ENCODE results near the gene UTS2R.
"Not testable (repeated sequence)": the region's sequence is repeated elsewhere in the genome, so short reads cannot be mapped to it uniquely, and the experiment has no call there.

Gene UTS2R

DNA sequence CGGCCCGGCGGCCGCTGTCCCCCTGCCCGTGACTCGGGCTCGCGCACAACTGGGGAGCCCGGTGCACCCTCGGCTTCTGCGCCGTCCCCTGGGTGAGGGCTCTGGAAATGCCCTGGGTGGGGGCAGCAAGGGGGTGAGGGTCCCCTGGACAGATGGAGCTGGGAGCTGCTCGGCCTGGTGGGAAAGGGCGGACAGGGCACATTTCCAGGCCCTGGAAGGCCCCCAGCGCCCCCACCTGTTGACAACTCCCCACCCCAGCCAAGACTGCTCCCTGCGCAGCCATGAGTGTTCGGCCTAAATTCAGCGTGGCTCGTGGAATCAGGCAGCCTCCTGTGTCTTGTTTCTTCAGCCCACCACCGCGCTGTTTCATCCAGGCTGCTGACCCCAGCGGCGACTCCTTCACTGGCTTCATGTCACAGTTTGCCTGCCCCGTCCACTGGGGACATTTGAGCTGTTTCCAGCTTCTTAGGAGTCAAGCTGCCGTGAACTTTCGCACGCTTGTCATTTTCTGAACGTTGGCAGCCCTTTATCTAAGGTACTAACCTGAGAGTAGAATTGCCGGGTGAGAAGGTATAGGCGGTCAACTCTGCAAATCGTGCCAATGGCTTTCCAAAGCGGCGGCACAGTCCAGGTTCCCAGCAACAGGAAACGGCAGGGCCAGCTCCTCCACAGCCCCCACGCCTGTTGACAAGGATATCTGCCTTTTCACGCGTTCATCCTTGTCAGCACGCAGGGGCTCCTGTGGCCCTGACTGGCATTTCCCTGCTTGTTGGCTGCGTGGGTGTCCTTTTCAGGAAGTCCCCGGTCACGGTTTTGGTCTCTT lies 895 bp downstream of the UTS2R start:
- no peak for TF ChIP-seq ZNF274 (IDR thresholded peaks at IDR 0.05; ENCODE audit: low read depth, low read length)
- peak overlapping the region; percentile 25; the same call in 1 of the 2 replicates for H3K4me3 ChIP-seq (ENCODE audit: low read length)

DNA sequence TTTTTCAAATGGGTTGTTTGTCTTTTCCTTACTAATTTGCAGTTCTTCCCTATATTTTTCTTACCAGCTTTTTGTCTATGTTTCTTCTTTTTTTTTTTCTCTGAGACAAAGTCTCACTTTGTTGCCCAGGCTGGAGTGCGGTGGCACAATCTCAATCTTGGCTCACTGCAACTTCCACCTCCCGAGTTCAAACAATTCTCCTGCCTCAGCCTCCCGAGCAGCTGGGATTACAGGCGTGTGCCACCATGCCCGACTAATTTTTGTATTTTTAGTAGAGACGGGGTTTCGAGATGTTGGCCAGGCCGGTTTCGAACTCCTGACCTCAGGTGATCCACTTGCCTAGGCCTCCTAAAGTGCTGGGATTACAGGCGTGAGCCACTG lies 1.5 kb downstream of the UTS2R start:
- not testable (repeated sequence) for H3K4me3 ChIP-seq (ENCODE audit: low read length)

DNA sequence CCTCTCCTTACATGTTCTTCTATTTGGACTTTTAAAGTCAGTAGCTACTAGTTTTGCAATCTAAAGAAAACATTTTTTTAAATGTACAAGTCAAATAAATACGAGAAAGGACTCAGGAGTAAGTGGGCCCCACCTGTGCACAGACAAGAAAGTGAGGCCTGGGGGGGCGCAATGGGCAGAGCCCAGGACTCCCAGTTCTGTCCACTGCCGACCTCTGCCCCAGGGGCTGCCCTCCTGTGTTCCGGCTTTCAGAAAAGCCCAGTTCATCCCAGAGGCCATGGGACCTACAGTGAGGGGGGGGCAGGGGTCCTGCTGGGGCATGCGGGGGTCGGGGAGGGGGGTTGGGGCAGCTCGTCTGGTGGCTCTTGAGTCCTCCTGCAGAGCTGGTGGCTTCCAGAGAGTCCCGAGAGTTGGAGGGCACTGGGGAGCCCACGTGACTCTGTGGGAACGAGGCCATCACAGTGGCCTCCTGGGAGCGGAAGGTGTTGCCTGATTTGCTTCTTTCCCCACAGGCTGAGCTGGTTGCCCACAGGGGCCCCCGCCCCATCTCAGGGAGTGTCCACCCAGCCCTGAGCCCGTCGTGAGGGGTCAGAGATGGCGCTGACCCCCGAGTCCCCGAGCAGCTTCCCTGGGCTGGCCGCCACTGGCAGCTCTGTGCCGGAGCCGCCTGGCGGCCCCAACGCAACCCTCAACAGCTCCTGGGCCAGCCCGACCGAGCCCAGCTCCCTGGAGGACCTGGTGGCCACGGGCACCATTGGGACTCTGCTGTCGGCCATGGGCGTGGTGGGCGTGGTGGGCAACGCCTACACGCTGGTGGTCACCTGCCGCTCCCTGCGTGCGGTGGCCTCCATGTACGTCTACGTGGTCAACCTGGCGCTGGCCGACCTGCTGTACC lies 2.4 kb downstream of the UTS2R start:
- no peak for TF ChIP-seq ZNF274 (IDR thresholded peaks at IDR 0.05; ENCODE audit: low read depth, low read length)
- no peak overlapping the region for H3K4me3 ChIP-seq (ENCODE audit: low read length)

DNA sequence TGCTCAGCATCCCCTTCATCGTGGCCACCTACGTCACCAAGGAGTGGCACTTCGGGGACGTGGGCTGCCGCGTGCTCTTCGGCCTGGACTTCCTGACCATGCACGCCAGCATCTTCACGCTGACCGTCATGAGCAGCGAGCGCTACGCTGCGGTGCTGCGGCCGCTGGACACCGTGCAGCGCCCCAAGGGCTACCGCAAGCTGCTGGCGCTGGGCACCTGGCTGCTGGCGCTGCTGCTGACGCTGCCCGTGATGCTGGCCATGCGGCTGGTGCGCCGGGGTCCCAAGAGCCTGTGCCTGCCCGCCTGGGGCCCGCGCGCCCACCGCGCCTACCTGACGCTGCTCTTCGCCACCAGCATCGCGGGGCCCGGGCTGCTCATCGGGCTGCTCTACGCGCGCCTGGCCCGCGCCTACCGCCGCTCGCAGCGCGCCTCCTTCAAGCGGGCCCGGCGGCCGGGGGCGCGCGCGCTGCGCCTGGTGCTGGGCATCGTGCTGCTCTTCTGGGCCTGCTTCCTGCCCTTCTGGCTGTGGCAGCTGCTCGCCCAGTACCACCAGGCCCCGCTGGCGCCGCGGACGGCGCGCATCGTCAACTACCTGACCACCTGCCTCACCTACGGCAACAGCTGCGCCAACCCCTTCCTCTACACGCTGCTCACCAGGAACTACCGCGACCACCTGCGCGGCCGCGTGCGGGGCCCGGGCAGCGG lies 3.2 kb downstream of the UTS2R start:
- no peak overlapping the region for H3K4me3 ChIP-seq (ENCODE audit: low read length)
- TF ChIP-seq ZNF274 (IDR thresholded peaks at IDR 0.05; ENCODE audit: low read depth, low read length) = no peak

GRCh38 chr17:82375359-82376041 lies 3.9 kb downstream of the UTS2R start:
- no peak for TF ChIP-seq ZNF274 (IDR thresholded peaks at IDR 0.05; ENCODE audit: low read depth, low read length)
- H3K4me3 ChIP-seq (ENCODE audit: low read length) = no peak overlapping the region

DNA sequence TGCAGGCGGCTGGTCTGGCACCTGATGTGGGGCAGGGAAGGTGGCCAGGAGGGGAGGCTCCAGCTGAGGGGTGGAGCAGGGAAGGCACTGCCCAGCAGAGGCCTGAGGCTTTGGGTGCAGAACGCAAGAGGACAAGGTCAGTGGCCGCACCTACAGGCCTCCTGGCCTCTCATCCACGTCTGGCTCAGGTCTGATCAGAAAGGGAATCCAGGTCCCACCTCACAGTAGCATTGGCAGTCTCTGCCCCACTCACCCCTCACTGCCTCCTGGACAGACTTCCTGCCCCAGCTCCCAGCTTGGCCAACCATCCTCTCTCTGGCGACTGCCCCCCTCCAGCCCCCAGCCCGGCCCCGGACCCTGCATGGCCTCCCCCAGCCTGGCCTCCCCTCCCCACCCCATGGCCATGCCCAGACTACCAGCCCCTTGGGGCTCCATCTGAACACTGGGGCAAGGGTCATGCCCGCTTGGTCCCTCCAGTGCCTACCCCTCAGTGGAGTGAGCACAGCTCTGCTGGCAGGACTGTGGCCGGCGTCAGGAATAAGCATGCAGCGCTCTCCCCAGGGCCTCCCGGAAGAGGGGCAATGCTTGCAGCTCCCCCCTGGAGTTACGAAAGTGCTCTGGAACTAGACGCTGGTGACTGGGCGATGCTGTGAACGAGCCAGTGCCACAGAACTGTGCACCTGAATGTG lies 4.6 kb downstream of the UTS2R start:
- no peak for TF ChIP-seq ZNF274 (IDR thresholded peaks at IDR 0.05; ENCODE audit: low read depth, low read length)
- H3K4me3 ChIP-seq (ENCODE audit: low read length) = no peak overlapping the region

- H3K4me3 ChIP-seq (ENCODE audit: low read length) = not testable (repeated sequence)
These were observed 5.7 kb downstream of the UTS2R start for GRCh38 chr17:82377294-82377693.

GRCh38 chr17:82377924-82378740 lies 6.6 kb downstream of the UTS2R start:
- no peak overlapping the region for H3K4me3 ChIP-seq (ENCODE audit: low read length)

GRCh38 chr17:82378741-82379021 lies 7.1 kb downstream of the UTS2R start:
- no peak for TF ChIP-seq ZNF274 (IDR thresholded peaks at IDR 0.05; ENCODE audit: low read depth, low read length)
- no peak overlapping the region for H3K4me3 ChIP-seq (ENCODE audit: low read length)

More at GRCh38 chr17:82377924-82378740, 6.6 kb downstream of the UTS2R start:
- no peak for TF ChIP-seq ZNF274 (IDR thresholded peaks at IDR 0.05; ENCODE audit: low read depth, low read length)

- no peak overlapping the region for H3K4me3 ChIP-seq (ENCODE audit: low read length)
- no peak for TF ChIP-seq ZNF274 (IDR thresholded peaks at IDR 0.05; ENCODE audit: low read depth, low read length)
These were observed 9.5 kb downstream of the UTS2R start for GRCh38 chr17:82380860-82381702.

- H3K4me3 ChIP-seq (ENCODE audit: low read length) = not testable (repeated sequence)
These were observed 10.1 kb downstream of the UTS2R start for GRCh38 chr17:82381703-82382009.

DNA sequence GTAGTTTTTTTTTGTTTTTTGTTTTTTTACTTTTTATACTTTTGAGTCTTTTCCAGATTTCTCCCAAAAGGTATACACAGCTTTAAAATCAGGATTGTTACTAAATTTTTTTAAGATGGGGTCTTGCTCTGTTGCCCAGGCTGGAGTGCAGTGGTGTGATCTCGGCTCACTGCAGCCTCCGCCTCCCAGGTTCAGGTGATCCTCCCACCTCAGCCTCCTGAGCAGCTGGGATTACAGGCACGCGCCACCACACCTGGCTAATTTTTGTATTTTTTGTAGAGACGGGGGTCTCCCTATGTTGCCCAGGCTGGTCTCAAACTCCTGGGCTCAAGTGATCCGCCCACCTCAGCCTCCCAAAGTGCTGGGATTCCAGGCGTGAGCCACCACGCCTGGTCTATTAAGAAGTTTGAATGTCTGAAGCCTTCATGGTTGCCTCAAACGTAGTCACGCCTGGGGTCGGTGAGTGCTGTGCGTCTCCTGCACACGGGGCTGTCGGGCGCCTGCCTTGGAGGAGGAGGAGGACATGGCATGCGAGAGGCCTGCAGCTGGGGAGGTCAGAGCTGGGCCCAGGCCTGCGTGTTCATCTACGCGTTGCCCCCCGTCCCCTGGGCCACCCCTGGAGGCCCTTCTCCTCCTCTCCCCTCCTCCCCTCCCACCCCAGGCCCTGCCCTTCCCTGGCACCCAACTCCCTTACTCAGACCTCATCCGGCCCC lies 10.8 kb downstream of the UTS2R start:
- not testable (repeated sequence) for H3K4me3 ChIP-seq (ENCODE audit: low read length)

Measured in GM08714 (cell line).